GM12878 (cell line): Measurements from ENCODE around the gene GMPPA. TPM values are rescaled to one million over a fixed set of nuclear protein-coding genes. Genes with fewer than 3 reads are reported as not detected.

Experiments
- ATAC-seq: fragments of 200-7000 bp; cut with Tn5 transposase; 3 replicates; pipeline ENCODE4 v1.9.1; 2020; ENCODE audit warnings: mild to moderate bottlenecking, moderate library complexity
- BruUV-seq: library from RNA; stranded (reverse); fragments of 400-500 nt; replicated peaks from 2 replicates; lab custom pipeline; 2021; lab: Mats Ljungman, UMichigan
- CTCF ChIA-PET: fragments of 300-600 bp; sonication (Branson Sonifier 250); formaldehyde crosslinking; extraction: SDS; loops from one replicate; lab custom pipeline; 2021; ENCODE audit warnings: inconsistent platforms; lab: Yijun Ruan, JAX
- POLR2A ChIA-PET: fragments of 350-600 bp; formaldehyde crosslinking; extraction: SDS; loops from one replicate; lab custom pipeline; 2021; ENCODE audit warnings: inconsistent platforms; lab: Charles Lee
- RAD21 ChIA-PET: fragments of 300-600 bp; sonication (Branson Sonifier 250); formaldehyde crosslinking; loops from one replicate; lab custom pipeline; 2023; ENCODE audit warnings: antibody characterized with exemption; ENCODE audit not compliant: unreplicated experiment; lab: Charles Lee
- SMC1A ChIA-PET: fragments of 300-600 bp; sonication (Branson Sonifier 250); formaldehyde crosslinking; loops from one replicate; lab custom pipeline; 2023; ENCODE audit not compliant: unreplicated experiment, uncharacterized antibody; lab: Charles Lee
- DNase-seq: peaks from one replicate; pipeline ENCODE4 v3.0.0-alpha.2; 2011; ENCODE audit warnings: low read depth, low spot score
- FAIRE-seq: peaks from 3 replicates; lab custom pipeline; 2011; peaks lifted over from hg19 to GRCh38; lab: Jason Lieb, UNC
- H2AFZ ChIP-seq: 2 replicates; pipeline ENCODE4 v1.6.0; 2011; ENCODE audit warnings: low read depth, low read length, control low read depth; ENCODE audit not compliant: control insufficient read depth
- H3K27ac ChIP-seq: 2 replicates; pipeline ENCODE4 v1.5.1; 2011; ENCODE audit warnings: control low read depth; ENCODE audit not compliant: control insufficient read depth, insufficient read depth
- H3K27me3 ChIP-seq, 2 experiments: replicated peaks in 1 of 2; 2 replicates each; pipeline versions ENCODE4 v1.6.0 to v1.6.1; 2011; ENCODE audit warnings: low read length in 1 of 2; ENCODE audit not compliant: control insufficient read depth in 2 of 2, insufficient read depth in 2 of 2
- H3K36me3 ChIP-seq, 2 experiments: 2 replicates each; pipeline ENCODE4 v1.5.1; 2011; ENCODE audit warnings: low read length in 1 of 2; ENCODE audit not compliant: control insufficient read depth in 2 of 2, insufficient read depth in 2 of 2
- H3K4me1 ChIP-seq: 2 replicates; pipeline ENCODE4 v1.6.1; 2011; ENCODE audit warnings: mild to moderate bottlenecking, low read length, moderate library complexity, mixed read lengths; ENCODE audit not compliant: control insufficient read depth, insufficient read depth
- H3K4me2 ChIP-seq: 2 replicates; pipeline ENCODE4 v1.6.0; 2011; ENCODE audit warnings: control low read depth; ENCODE audit not compliant: control insufficient read depth, insufficient read depth
- H3K4me3 ChIP-seq: fragments of 200-600 bp; sonication (generic); 2 replicates; pipeline ENCODE4 v1.5.1; 2016
- H3K79me2 ChIP-seq: 2 replicates; pipeline ENCODE4 v1.6.0; 2011; ENCODE audit warnings: low read length; ENCODE audit not compliant: control insufficient read depth, insufficient read depth
- H3K9ac ChIP-seq: 2 replicates; pipeline ENCODE4 v1.8.0; 2011; ENCODE audit warnings: low read length, control low read depth, mixed read lengths; ENCODE audit not compliant: control insufficient read depth, insufficient read depth
- H3K9me3 ChIP-seq: replicated peaks from 3 replicates; pipeline ENCODE4 v1.5.1; 2011; ENCODE audit warnings: mild to moderate bottlenecking, low read length; ENCODE audit not compliant: control insufficient read depth, insufficient read depth
- H4K20me1 ChIP-seq: 2 replicates; pipeline ENCODE4 v1.6.0; 2011; ENCODE audit not compliant: control insufficient read depth, insufficient read depth
- CEBPZ ChIP-seq: fragments of 150-350 bp; IDR thresholded peaks from 2 replicates; pipeline ENCODE4 v1.6.1; 2016; ENCODE audit warnings: low read depth, low read length
- EED ChIP-seq: sonication (generic); IDR thresholded peaks from 2 replicates; pipeline ENCODE4 v1.6.1; 2016; ENCODE audit warnings: antibody characterized with exemption, low read depth
- IKZF2 ChIP-seq, 2 experiments: fragments of 450-650 bp; IDR thresholded peaks; 2 replicates each; pipeline ENCODE4 v1.6.1; 2017; ENCODE audit warnings: mild to moderate bottlenecking in 2 of 2, moderate library complexity in 2 of 2
- JUNB ChIP-seq: IDR thresholded peaks from 2 replicates; pipeline ENCODE4 v1.6.1; 2016; ENCODE audit warnings: antibody characterized with exemption, mild to moderate bottlenecking
- MEF2B ChIP-seq: fragments of 450-650 bp; IDR thresholded peaks from 2 replicates; pipeline ENCODE4 v1.6.1; 2018; ENCODE audit warnings: mild to moderate bottlenecking, moderate library complexity; ENCODE audit not compliant: partially characterized antibody, poor library complexity, severe bottlenecking
- PBX3 ChIP-seq: IDR thresholded peaks from 2 replicates; pipeline ENCODE4 v1.6.1; 2011; ENCODE audit warnings: mild to moderate bottlenecking, low read depth, low read length, moderate library complexity; ENCODE audit not compliant: insufficient replicate concordance
- RBBP5 ChIP-seq: fragments of 200-600 bp; sonication (generic); conservative IDR thresholded peaks from 2 replicates; pipeline ENCODE4 v1.6.1; 2016
- SUPT20H ChIP-seq: IDR thresholded peaks from 2 replicates; pipeline ENCODE4 v1.6.1; 2011; ENCODE audit warnings: low read depth, mild to moderate bottlenecking, low read length, moderate library complexity, borderline replicate concordance; ENCODE audit not compliant: control insufficient read depth
- WGBS: methylation state at CpG from one replicate; pipeline ENCODE4 v1.1.6; 2016; ENCODE audit warnings: low lambda C conversion rate; ENCODE audit not compliant: insufficient replicate concordance, insufficient coverage; ENCODE audit errors: missing lambda C conversion rate; 5-methylcytosine and 5-hydroxymethylcytosine counted together
- in situ Hi-C: fragments of 300-500 bp; cut with MboI; formaldehyde crosslinking; loops from 9 replicates; pipeline ENCODE4 v1.14.3; 2018; ENCODE audit warnings: mixed read lengths
- intact Hi-C: fragments of 100-400 bp; cut with micrococcal nuclease; formaldehyde crosslinking; loops from one replicate; pipeline ENCODE4 v1.14.2; 2022; ENCODE audit not compliant: unreplicated experiment
- polyA plus RNA-seq, 11 experiments: library from polyadenylated mRNA; depleted of rRNA in 4 of 11; unstranded in 6 of 11; stranded (reverse) in 5 of 11; fragments of >200 nt; fragmentation: Nextera tagmentation in 4 of 11; fragmentation: Illumina TruSeq in 1 of 11; extraction: Ambion mirVana in 4 of 11; extraction: Trizol in 1 of 11; gene quantifications; 1 replicate in 1 of 11; 2 replicates in 10 of 11; pipeline versions ENCODE4 v1.2.1 to v1.2.3, GENCODE V29; 2011 to 2016; ENCODE audit warnings: inconsistent platforms in 2 of 11, missing spikeins in 2 of 11, low read depth in 1 of 11
- total RNA-seq, 4 experiments: library from RNA; depleted of rRNA in 3 of 4; stranded (reverse); fragments of >200 nt in 3 of 4; fragmentation: Illumina TruSeq in 1 of 4; extraction: Trizol in 1 of 4; gene quantifications; 2 replicates each; pipeline versions ENCODE4 v1.2.1 to v1.2.3, GENCODE V29; 2013 to 2021

GMPPA gene
- total and polyA plus RNA-seq, 10 of the 15 experiments (the other 5 are each of a cell fraction or from before 2014, with no cell fraction given): 1.9 to 83.2 (median 45.0) TPM

DNA sequence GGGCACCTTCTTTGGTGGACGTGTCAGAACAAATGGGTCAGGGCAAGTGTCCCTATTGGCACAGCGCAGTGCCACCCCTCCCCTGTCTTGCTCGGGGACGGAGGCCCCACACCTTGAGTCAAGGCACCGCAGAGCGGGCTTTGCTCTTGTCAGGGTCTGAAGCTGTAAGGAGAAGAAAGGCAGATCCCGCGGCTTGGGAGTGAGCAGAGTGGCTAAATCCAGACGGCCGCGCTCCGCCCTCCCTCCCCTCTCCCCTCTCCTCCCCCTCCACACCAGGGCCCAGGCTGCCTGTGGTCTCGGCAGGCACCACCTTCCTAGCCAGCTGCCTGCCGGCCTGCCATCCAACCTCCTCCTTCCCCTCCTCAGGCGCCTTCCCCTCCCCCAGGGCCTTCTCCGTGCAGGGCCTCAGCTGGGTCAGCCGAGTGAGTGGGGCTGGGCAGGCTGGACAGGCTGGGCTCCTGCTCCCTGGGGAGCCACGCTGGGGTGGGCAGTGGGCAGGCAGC is 38.2 kb upstream of the GMPPA start:
- Histone ChIP-seq H2AFZ (no peak overlapping the region), H3K4me3 (no peak overlapping the region), H3K4me1 (no peaks in the 10 kb centered on the region), H3K27me3 (peaks cover 0 to 2% of the 10 kb centered on the region in 2 experiments; a peak in 2 of 4 replicates), H3K9ac (no peak overlapping the region), H4K20me1 (no peaks in the 10 kb centered on the region), H3K4me2 (no peak overlapping the region), H3K27ac (no peak overlapping the region), H3K36me3 (no peaks in the 10 kb centered on the region), H3K9me3 (no peaks in the 10 kb centered on the region), H3K79me2 (no peaks in the 10 kb centered on the region)
- no peak for DNase-seq
- TF ChIP-seq PBX3: no peak
- TF ChIP-seq JUNB: no peak
- TF ChIP-seq RBBP5: no peak
- no peak for TF ChIP-seq EED
- no peak for TF ChIP-seq SUPT20H
- TF ChIP-seq IKZF2 (IDR thresholded peaks at IDR 0.05): no peak
- no peak for TF ChIP-seq MEF2B
- no peak for TF ChIP-seq CEBPZ
- ChIA-PET SMC1A (interaction anchor here (1.6 kb wide), 1 partner anchor 70 kb away, joined by 3 read pairs; no protein-coding TSS in a partner anchor), POLR2A (no interaction called here), RAD21 (interaction anchor here (1.7 kb wide), 1 partner anchor 70 kb away, joined by 6 read pairs; no protein-coding TSS in a partner anchor), CTCF (interaction anchor here (0.9 to 1.8 kb wide), 4 partner anchors 9 to 69 kb away, joined by 3 to 10 read pairs (median 5); no protein-coding TSS in a partner anchor)
- intact Hi-C loops (no loop called here), in situ Hi-C loops (no loop called here)
- no peak for ATAC-seq
- no TSS peak for BruUV-seq
- FAIRE-seq: no peak
- WGBS: 61% methylated on average over 12 of the region's 18 CpGs
